HG03565 (cell line): Measurements from ENCODE around the gene TMX4.

Experiments used
- ATAC-seq: cut with Tn5 transposase; IDR thresholded peaks from one replicate; pipeline ENCODE4 v1.9.1; 2021; ENCODE audit warnings: mild to moderate bottlenecking, moderate library complexity; ENCODE audit not compliant: unreplicated experiment

The TMX4 gene

GRCh38 chr20:8020314-8021079 lies 936 bp upstream of the TMX4 start:
- ATAC-seq = peak; percentile 42

- ATAC-seq = no peak
These were observed 362 bp upstream of the TMX4 start for GRCh38 chr20:8019998-8020247.

GRCh38 chr20:8018958-8019245 lies 659 bp downstream of the TMX4 start:
- peak; percentile 50 for ATAC-seq

GRCh38 chr20:8012724-8013123 lies 6.8 kb downstream of the TMX4 start:
- no peak for ATAC-seq

GRCh38 chr20:8008733-8009132 lies 10.8 kb downstream of the TMX4 start:
- no peak for ATAC-seq

GRCh38 chr20:8007490-8007889 lies 12.1 kb downstream of the TMX4 start:
- ATAC-seq = no peak

GRCh38 chr20:8005575-8006366 lies 13.8 kb downstream of the TMX4 start:
- no peak for ATAC-seq

- no peak for ATAC-seq
These were observed 14.5 kb downstream of the TMX4 start for GRCh38 chr20:8005033-8005432.

GRCh38 chr20:8002056-8002455 lies 17.5 kb downstream of the TMX4 start:
- no peak for ATAC-seq

GRCh38 chr20:8000796-8001195 lies 18.8 kb downstream of the TMX4 start:
- ATAC-seq = no peak

GRCh38 chr20:7996898-7997297 lies 22.7 kb downstream of the TMX4 start:
- ATAC-seq = no peak

GRCh38 chr20:7994809-7995208 lies 24.8 kb downstream of the TMX4 start:
- no peak for ATAC-seq

- no peak for ATAC-seq
These were observed 25.9 kb downstream of the TMX4 start for GRCh38 chr20:7993703-7994102.

GRCh38 chr20:7993238-7993637 lies 26.3 kb downstream of the TMX4 start:
- no peak for ATAC-seq

GRCh38 chr20:7990385-7990784 lies 29.2 kb downstream of the TMX4 start:
- no peak for ATAC-seq

GRCh38 chr20:7989379-7989778 lies 30.2 kb downstream of the TMX4 start:
- ATAC-seq = no peak

- ATAC-seq = no peak
These were observed 33.6 kb downstream of the TMX4 start for GRCh38 chr20:7985916-7986315.

- no peak for ATAC-seq
These were observed 35.4 kb downstream of the TMX4 start for GRCh38 chr20:7984192-7984591.

GRCh38 chr20:7981374-7981773 lies 38.2 kb downstream of the TMX4 start:
- ATAC-seq = no peak

GRCh38 chr20:7980332-7981046 lies 39.1 kb downstream of the TMX4 start:
- ATAC-seq = peak; percentile 74

GRCh38 chr20:7977709-7978108 lies 41.9 kb downstream of the TMX4 start:
- ATAC-seq = no peak

- ATAC-seq = no peak
These were observed 43.6 kb downstream of the TMX4 start for GRCh38 chr20:7975851-7976414.
